ENCODE results near the gene NHEJ1.

GRCh38 chr2:219086196-219086595 lies 74.4 kb downstream of the NHEJ1 start:
- TF ChIP-seq CTCF (conservative IDR thresholded peaks at IDR 0.05 in 1 of 2, IDR thresholded peaks at IDR 0.05 in 1 of 2; ENCODE audit: extremely low read depth in 1 of 2, insufficient read depth in 1 of 2, low read depth in 1 of 2, low read length in 2 of 2): no peak
- TF ChIP-seq EZH2 (IDR thresholded peaks at IDR 0.05; ENCODE audit: borderline replicate concordance, low read length): no peak
